ENCODE measurements around the gene ITCH.
"Not testable (repeated sequence)": the region's sequence is repeated elsewhere in the genome, so short reads cannot be mapped to it uniquely, and the experiment has no call there.

The ITCH gene

GRCh38 chr20:34412453-34412852, 49.4 kb downstream of the ITCH start:
- DNase-seq (ENCODE audit: low spot score) (no peak), FAIRE-seq (peak; percentile 5)

GRCh38 chr20:34414525-34414924, 51.5 kb downstream of the ITCH start:
- FAIRE-seq; DNase-seq (ENCODE audit: low spot score): not testable (repeated sequence)

- DNase-seq (ENCODE audit: low spot score) = no peak
- FAIRE-seq = no peak
Measured at GRCh38 chr20:34415079-34415478, 52.0 kb downstream of the ITCH start.

- DNase-seq (ENCODE audit: low spot score) (no peak), FAIRE-seq (no peak)
Measured at GRCh38 chr20:34420146-34420545, 57.1 kb downstream of the ITCH start.

- DNase-seq (ENCODE audit: low spot score) = no peak
- FAIRE-seq = no peak
Measured at GRCh38 chr20:34420975-34421374, 57.9 kb downstream of the ITCH start.

- DNase-seq (ENCODE audit: low spot score) (no peak), FAIRE-seq (no peak)
Measured at GRCh38 chr20:34421766-34422466, 58.8 kb downstream of the ITCH start.

- FAIRE-seq; DNase-seq (ENCODE audit: low spot score): not testable (repeated sequence)
Measured at GRCh38 chr20:34425032-34425690, 62.1 kb downstream of the ITCH start.

GRCh38 chr20:34426026-34426425, 63.0 kb downstream of the ITCH start:
- no peak for DNase-seq (ENCODE audit: low spot score)
- no peak for FAIRE-seq

- DNase-seq (ENCODE audit: low spot score) (no peak), FAIRE-seq (no peak)
Measured at GRCh38 chr20:34427331-34427730, 64.3 kb downstream of the ITCH start.

- no peak for FAIRE-seq
- no peak for DNase-seq (ENCODE audit: low spot score)
Measured at GRCh38 chr20:34427784-34428183, 64.7 kb downstream of the ITCH start.

- FAIRE-seq = no peak
Measured at GRCh38 chr20:34431168-34431567, 68.1 kb downstream of the ITCH start.

GRCh38 chr20:34432663-34433062, 69.6 kb downstream of the ITCH start:
- DNase-seq (ENCODE audit: low spot score); FAIRE-seq: not testable (repeated sequence)

More at GRCh38 chr20:34431168-34431567, 68.1 kb downstream of the ITCH start:
- no peak for DNase-seq (ENCODE audit: low spot score)

- FAIRE-seq = no peak
- no peak for DNase-seq (ENCODE audit: low spot score)
Measured at GRCh38 chr20:34433391-34433790, 70.3 kb downstream of the ITCH start.

- DNase-seq (ENCODE audit: low spot score) (no peak), FAIRE-seq (no peak)
Measured at GRCh38 chr20:34435589-34435988, 72.5 kb downstream of the ITCH start.

- DNase-seq (ENCODE audit: low spot score) = no peak
- FAIRE-seq = no peak
Measured at GRCh38 chr20:34437330-34437986, 74.4 kb downstream of the ITCH start.

GRCh38 chr20:34439168-34439567, 76.1 kb downstream of the ITCH start:
- FAIRE-seq = no peak

GRCh38 chr20:34441423-34441822, 78.3 kb downstream of the ITCH start:
- not testable (repeated sequence) for FAIRE-seq; DNase-seq (ENCODE audit: low spot score)

More at GRCh38 chr20:34439168-34439567, 76.1 kb downstream of the ITCH start:
- no peak for DNase-seq (ENCODE audit: low spot score)

GRCh38 chr20:34443546-34443945, 80.5 kb downstream of the ITCH start:
- DNase-seq (ENCODE audit: low spot score) (no peak), FAIRE-seq (no peak)

- no peak for FAIRE-seq
Measured at GRCh38 chr20:34445177-34446065, 82.3 kb downstream of the ITCH start.

GRCh38 chr20:34448517-34448916, 85.4 kb downstream of the ITCH start:
- DNase-seq (ENCODE audit: low spot score) (no peak), FAIRE-seq (no peak)

More at GRCh38 chr20:34445177-34446065, 82.3 kb downstream of the ITCH start:
- no peak for DNase-seq (ENCODE audit: low spot score)
